Activated CD8-positive, alpha-beta memory T cell treated with anti-CD3 and anti-CD28 coated beads, Interleukin-2, amount 50 U/mL, for 24 hours (primary cell): Measurements from ENCODE around the gene TBCE.
"Not testable (repeated sequence)": the region's sequence is repeated elsewhere in the genome, so short reads cannot be mapped to it uniquely, and the experiment has no call there.

Experiments
- DNase-seq: peaks from one replicate; pipeline ENCODE4 v3.0.0-alpha.2; 2020; ENCODE audit errors: extremely low read depth

Gene TBCE

GRCh38 chr1:235357485-235358373 is 9.5 kb upstream of the TBCE start:
- DNase-seq, result no peak

GRCh38 chr1:235358899-235359298 is 8.3 kb upstream of the TBCE start:
- no peak for DNase-seq

GRCh38 chr1:235364189-235364588 is 3.0 kb upstream of the TBCE start:
- not testable (repeated sequence) for DNase-seq

GRCh38 chr1:235366286-235366685 is 941 bp upstream of the TBCE start:
- no peak for DNase-seq

- no peak for DNase-seq
Measured at GRCh38 chr1:235368428-235368827, 1.2 kb downstream of the TBCE start.

- no peak for DNase-seq
Measured at GRCh38 chr1:235369802-235370201, 2.6 kb downstream of the TBCE start.

GRCh38 chr1:235375919-235376605 is 8.8 kb downstream of the TBCE start:
- DNase-seq, result no peak

GRCh38 chr1:235378134-235378735 is 11.0 kb downstream of the TBCE start:
- not testable (repeated sequence) for DNase-seq

GRCh38 chr1:235381955-235382739 is 14.9 kb downstream of the TBCE start:
- DNase-seq, result not testable (repeated sequence)

- DNase-seq, result not testable (repeated sequence)
Measured at GRCh38 chr1:235385633-235386032, 18.4 kb downstream of the TBCE start.

- DNase-seq, result no peak
Measured at GRCh38 chr1:235391874-235392273, 24.6 kb downstream of the TBCE start.

- no peak for DNase-seq
Measured at GRCh38 chr1:235397733-235398132, 30.5 kb downstream of the TBCE start.

GRCh38 chr1:235399661-235400060 is 32.4 kb downstream of the TBCE start:
- no peak for DNase-seq

- DNase-seq, result no peak
Measured at GRCh38 chr1:235401251-235401650, 34.0 kb downstream of the TBCE start.

GRCh38 chr1:235402457-235403200 is 35.4 kb downstream of the TBCE start:
- no peak for DNase-seq

GRCh38 chr1:235403593-235403992 is 36.4 kb downstream of the TBCE start:
- no peak for DNase-seq

GRCh38 chr1:235404190-235404589 is 37.0 kb downstream of the TBCE start:
- DNase-seq, result no peak

GRCh38 chr1:235407419-235407818 is 40.2 kb downstream of the TBCE start:
- no peak for DNase-seq

- DNase-seq, result no peak
Measured at GRCh38 chr1:235408503-235408960, 41.3 kb downstream of the TBCE start.

- no peak for DNase-seq
Measured at GRCh38 chr1:235409042-235409820, 42.0 kb downstream of the TBCE start.
